ENCODE measurements around the gene LILRB4.

DNA sequence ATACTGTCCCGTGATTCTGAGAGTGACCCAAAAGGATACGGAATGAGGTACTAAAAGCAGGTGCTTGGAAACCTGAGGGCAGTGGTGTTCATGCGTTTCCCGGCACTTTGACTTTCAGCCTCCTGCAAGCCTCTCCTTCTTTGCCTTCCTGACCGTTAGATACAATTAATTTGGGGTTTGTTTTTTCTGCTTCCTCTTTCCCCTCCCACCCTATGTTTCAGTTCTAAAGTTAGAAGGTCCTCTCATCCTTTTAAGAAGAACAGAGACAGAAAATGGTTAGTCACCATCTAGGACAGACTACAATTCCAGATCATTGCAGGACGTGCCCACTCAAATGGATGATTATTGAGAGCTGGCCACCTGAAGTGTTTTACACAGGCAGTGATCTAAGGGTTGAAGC lies 1.8 kb upstream of the LILRB4 start:
- TF ChIP-seq, protein P1, sequence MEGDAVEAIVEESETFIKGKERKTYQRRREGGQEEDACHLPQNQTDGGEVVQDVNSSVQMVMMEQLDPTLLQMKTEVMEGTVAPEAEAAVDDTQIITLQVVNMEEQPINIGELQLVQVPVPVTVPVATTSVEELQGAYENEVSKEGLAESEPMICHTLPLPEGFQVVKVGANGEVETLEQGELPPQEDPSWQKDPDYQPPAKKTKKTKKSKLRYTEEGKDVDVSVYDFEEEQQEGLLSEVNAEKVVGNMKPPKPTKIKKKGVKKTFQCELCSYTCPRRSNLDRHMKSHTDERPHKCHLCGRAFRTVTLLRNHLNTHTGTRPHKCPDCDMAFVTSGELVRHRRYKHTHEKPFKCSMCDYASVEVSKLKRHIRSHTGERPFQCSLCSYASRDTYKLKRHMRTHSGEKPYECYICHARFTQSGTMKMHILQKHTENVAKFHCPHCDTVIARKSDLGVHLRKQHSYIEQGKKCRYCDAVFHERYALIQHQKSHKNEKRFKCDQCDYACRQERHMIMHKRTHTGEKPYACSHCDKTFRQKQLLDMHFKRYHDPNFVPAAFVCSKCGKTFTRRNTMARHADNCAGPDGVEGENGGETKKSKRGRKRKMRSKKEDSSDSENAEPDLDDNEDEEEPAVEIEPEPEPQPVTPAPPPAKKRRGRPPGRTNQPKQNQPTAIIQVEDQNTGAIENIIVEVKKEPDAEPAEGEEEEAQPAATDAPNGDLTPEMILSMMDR (IDR thresholded peaks at IDR 0.05) = no peak
- TF ChIP-seq POLR2A (IDR thresholded peaks at IDR 0.05) = no peak
